Peyer's patch (tissue), 4 donors: Measurements from ENCODE around the gene CGA.

Experiments
- CTCF ChIP-seq, 6 experiments: fragments of 450-650 bp in 4 of 6; fragments of 200-600 bp in 2 of 6; sonication (generic) in 1 of 6; IDR thresholded peaks; one replicate each; pipeline ENCODE4 v1.5.1; 2017 to 2019; ENCODE audit warnings: antibody characterized with exemption in 6 of 6, mild to moderate bottlenecking in 3 of 6, moderate library complexity in 1 of 6
- POLR2A ChIP-seq, 2 donors: fragments of 450-650 bp; IDR thresholded peaks; one replicate each; pipeline ENCODE4 v1.5.1; 2017; ENCODE audit warnings: antibody characterized with exemption in 2 of 2, mild to moderate bottlenecking in 2 of 2, moderate library complexity in 2 of 2

GRCh38 chr6:87040729-87041128 is 54.2 kb downstream of the CGA start:
- TF ChIP-seq CTCF (IDR thresholded peaks at IDR 0.05) = no peak
- no peak for TF ChIP-seq POLR2A (IDR thresholded peaks at IDR 0.05)
